ENCODE results near the gene AFDN.

DNA sequence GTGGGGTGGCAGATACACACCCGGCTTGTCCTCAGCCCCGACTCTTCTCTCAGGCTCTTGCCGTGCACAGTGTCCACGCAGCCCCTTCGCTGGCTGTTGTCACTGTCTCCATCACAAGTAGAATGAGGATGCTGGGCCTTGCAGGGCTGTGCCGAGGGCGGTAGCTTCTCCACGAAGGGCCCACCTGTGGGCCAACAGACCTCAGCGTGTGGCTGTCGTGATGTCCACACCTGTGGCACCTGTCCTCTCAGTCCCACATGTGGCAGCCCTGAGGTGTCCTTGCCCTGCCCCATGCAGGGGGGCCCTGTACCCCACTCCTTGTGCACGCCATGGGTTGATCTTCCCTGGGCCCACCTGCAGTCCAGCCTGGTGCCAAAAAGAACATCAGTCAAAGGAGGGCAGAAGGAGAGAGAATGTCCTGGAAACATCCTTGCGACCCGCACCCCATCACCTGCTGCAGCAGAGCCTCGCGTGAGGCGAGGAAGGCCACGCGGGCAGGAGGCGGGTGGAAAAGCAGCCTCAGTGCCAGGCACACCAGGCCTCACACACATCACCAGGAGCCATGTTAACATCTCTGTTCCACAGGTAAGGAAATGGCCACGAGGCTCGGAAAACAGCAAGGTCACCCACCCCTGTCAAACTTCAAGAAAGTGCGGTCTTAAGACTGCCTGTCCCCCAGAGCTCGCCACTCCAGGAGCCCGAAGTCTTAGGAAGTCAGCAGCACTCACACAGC, 22.3 kb upstream of the AFDN start:
- TF ChIP-seq CHD2 (IDR thresholded peaks at IDR 0.05; ENCODE audit: low read length, partially characterized antibody) (no peak), MXI1 (IDR thresholded peaks at IDR 0.05; ENCODE audit: low read depth, low read length) (no peak)
- TF ChIP-seq, protein P1, sequence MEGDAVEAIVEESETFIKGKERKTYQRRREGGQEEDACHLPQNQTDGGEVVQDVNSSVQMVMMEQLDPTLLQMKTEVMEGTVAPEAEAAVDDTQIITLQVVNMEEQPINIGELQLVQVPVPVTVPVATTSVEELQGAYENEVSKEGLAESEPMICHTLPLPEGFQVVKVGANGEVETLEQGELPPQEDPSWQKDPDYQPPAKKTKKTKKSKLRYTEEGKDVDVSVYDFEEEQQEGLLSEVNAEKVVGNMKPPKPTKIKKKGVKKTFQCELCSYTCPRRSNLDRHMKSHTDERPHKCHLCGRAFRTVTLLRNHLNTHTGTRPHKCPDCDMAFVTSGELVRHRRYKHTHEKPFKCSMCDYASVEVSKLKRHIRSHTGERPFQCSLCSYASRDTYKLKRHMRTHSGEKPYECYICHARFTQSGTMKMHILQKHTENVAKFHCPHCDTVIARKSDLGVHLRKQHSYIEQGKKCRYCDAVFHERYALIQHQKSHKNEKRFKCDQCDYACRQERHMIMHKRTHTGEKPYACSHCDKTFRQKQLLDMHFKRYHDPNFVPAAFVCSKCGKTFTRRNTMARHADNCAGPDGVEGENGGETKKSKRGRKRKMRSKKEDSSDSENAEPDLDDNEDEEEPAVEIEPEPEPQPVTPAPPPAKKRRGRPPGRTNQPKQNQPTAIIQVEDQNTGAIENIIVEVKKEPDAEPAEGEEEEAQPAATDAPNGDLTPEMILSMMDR (IDR thresholded peaks at IDR 0.05), result no peak
